Measurements from ENCODE around the gene C7. TPM values are rescaled to one million over a fixed set of nuclear protein-coding genes. Genes with fewer than 3 reads are reported as not detected.
"Not testable (repeated sequence)": the region's sequence is repeated elsewhere in the genome, so short reads cannot be mapped to it uniquely, and the experiment has no call there.

Gene C7
- total RNA-seq, 1 donor from 2014 or later: 22.6 TPM

DNA sequence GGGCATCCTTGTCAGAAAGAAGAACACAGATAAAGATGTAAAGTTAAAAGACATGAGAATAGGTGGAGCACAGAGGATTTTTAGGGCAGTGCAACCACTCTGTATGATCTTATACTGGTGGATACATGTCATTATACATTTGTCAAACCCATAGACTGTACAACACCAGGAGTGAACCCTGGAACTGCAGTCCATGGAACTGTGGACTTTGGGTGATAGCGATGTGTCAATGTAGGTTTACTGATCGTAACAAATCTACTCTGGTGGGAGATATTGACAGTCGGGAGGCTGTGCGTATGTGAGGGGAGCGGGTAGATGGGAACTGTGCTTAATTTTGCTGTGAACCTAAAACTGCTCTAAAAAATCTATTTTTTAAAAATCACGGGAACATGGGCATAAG lies 101.3 kb downstream of the C7 start:
- DNase-seq (ENCODE audit: low spot score in 2 of 2, unreplicated experiment in 2 of 2): no peak
- peaks cover 3% of the 10 kb centered on the region for H3K9me3 Mint-ChIP-seq
- no peaks in the 10 kb centered on the region for H3K4me1 Mint-ChIP-seq
- H3K36me3 Mint-ChIP-seq: no peaks in the 10 kb centered on the region
- peaks cover 3% of the 10 kb centered on the region for H3K27me3 Mint-ChIP-seq (ENCODE audit: low read depth)
- H3K27ac Mint-ChIP-seq: no peak overlapping the region
- TF ChIP-seq, protein P1, sequence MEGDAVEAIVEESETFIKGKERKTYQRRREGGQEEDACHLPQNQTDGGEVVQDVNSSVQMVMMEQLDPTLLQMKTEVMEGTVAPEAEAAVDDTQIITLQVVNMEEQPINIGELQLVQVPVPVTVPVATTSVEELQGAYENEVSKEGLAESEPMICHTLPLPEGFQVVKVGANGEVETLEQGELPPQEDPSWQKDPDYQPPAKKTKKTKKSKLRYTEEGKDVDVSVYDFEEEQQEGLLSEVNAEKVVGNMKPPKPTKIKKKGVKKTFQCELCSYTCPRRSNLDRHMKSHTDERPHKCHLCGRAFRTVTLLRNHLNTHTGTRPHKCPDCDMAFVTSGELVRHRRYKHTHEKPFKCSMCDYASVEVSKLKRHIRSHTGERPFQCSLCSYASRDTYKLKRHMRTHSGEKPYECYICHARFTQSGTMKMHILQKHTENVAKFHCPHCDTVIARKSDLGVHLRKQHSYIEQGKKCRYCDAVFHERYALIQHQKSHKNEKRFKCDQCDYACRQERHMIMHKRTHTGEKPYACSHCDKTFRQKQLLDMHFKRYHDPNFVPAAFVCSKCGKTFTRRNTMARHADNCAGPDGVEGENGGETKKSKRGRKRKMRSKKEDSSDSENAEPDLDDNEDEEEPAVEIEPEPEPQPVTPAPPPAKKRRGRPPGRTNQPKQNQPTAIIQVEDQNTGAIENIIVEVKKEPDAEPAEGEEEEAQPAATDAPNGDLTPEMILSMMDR (IDR thresholded peaks at IDR 0.05; ENCODE audit: unreplicated experiment): no peak
- no peak overlapping the region for H3K4me3 Mint-ChIP-seq

DNA sequence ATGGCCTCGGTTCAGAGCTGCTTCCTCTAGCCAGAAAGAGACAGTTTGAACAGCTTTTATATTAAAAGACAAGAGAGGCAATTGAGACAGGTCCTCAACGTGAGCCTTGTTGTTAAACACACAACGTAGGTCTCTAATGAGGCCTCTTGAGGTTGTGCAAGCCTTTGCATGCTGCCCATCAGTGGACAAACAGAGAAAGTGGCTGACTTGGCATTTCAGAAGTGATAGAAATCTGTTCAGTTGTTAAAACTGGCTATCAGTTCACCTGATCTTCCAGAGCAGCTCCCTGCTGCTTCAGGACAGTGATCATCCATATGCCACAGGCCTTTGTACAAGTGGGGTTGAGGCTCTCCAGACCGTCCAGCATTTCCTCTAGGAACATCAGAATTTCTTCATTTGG lies 103.0 kb downstream of the C7 start:
- DNase-seq (ENCODE audit: low spot score in 2 of 2, unreplicated experiment in 2 of 2): no peak
- peaks cover 3% of the 10 kb centered on the region for H3K27me3 Mint-ChIP-seq (ENCODE audit: low read depth)
- H3K27ac Mint-ChIP-seq: no peak overlapping the region
- TF ChIP-seq, protein P1 (IDR thresholded peaks at IDR 0.05; ENCODE audit: unreplicated experiment): no peak
- no peak overlapping the region for H3K4me3 Mint-ChIP-seq
- no peaks in the 10 kb centered on the region for H3K9me3 Mint-ChIP-seq
- no peaks in the 10 kb centered on the region for H3K4me1 Mint-ChIP-seq
- no peaks in the 10 kb centered on the region for H3K36me3 Mint-ChIP-seq

DNA sequence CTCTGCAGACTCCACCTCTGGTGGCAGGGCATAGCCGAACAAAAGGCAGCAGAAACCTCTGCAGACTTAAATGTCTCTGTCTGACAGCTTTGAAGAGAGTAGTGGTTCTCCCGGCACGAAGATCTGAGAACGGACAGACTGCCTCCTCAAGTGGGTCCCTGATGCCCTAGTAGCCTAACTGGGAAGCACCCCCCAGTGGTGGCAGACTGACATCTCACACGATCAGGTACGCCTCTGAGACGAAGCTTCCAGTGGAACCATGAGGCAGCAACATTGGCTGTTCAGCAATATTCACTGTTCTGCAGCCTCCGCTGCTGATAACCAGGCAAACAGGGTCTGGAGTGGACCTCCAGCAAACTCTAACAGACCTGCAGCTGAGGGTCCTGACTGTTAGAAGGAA lies 113.3 kb downstream of the C7 start:
- H3K4me3 Mint-ChIP-seq; H3K27ac Mint-ChIP-seq; DNase-seq (ENCODE audit: low spot score in 2 of 2, unreplicated experiment in 2 of 2); H3K4me1 Mint-ChIP-seq; H3K27me3 Mint-ChIP-seq (ENCODE audit: low read depth); H3K36me3 Mint-ChIP-seq: not testable (repeated sequence)
- peaks cover 28% of the 10 kb centered on the region for H3K9me3 Mint-ChIP-seq

Other genes starting within 250 kb of the C7 start
- gene PTGER4, start 229.6 kb upstream of the C7 start, total RNA-seq: 40.0 to 48.1 TPM (median 42.0 TPM) in 3 replicates
- 20.1 to 22.7 TPM (median 21.1 TPM) in 3 replicates for gene TTC33, start 153.5 kb upstream of the C7 start, total RNA-seq
- gene PRKAA1, start 111.1 kb upstream of the C7 start, total RNA-seq: 56.3 to 60.4 TPM (median 57.7 TPM) in 3 replicates
- 1,420 to 1,502 TPM (median 1,461 TPM) in 3 replicates for gene RPL37, start 74.3 kb upstream of the C7 start, total RNA-seq
- 1.3 to 1.5 TPM (median 1.4 TPM) in 3 replicates for gene CARD6, start 68.1 kb upstream of the C7 start, total RNA-seq
- gene MROH2B, start 161.8 kb downstream of the C7 start, total RNA-seq: not detected in 3 replicates

All from mesothelial cell of epicardium (in vitro differentiated cells).